ENCODE results near the gene COBL.

Gene COBL

GRCh38 chr7:51025668-51026067 lies 290.9 kb downstream of the COBL start:
- TF ChIP-seq, protein P1, sequence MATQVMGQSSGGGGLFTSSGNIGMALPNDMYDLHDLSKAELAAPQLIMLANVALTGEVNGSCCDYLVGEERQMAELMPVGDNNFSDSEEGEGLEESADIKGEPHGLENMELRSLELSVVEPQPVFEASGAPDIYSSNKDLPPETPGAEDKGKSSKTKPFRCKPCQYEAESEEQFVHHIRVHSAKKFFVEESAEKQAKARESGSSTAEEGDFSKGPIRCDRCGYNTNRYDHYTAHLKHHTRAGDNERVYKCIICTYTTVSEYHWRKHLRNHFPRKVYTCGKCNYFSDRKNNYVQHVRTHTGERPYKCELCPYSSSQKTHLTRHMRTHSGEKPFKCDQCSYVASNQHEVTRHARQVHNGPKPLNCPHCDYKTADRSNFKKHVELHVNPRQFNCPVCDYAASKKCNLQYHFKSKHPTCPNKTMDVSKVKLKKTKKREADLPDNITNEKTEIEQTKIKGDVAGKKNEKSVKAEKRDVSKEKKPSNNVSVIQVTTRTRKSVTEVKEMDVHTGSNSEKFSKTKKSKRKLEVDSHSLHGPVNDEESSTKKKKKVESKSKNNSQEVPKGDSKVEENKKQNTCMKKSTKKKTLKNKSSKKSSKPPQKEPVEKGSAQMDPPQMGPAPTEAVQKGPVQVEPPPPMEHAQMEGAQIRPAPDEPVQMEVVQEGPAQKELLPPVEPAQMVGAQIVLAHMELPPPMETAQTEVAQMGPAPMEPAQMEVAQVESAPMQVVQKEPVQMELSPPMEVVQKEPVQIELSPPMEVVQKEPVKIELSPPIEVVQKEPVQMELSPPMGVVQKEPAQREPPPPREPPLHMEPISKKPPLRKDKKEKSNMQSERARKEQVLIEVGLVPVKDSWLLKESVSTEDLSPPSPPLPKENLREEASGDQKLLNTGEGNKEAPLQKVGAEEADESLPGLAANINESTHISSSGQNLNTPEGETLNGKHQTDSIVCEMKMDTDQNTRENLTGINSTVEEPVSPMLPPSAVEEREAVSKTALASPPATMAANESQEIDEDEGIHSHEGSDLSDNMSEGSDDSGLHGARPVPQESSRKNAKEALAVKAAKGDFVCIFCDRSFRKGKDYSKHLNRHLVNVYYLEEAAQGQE (IDR thresholded peaks at IDR 0.05; ENCODE audit: insufficient read depth in 1 of 2, low read depth in 2 of 2, low read length in 2 of 2), result no peak
- TF ChIP-seq SIN3A (IDR thresholded peaks at IDR 0.05; ENCODE audit: borderline replicate concordance, insufficient read depth, low read length), result no peak
- TF ChIP-seq TAF1 (IDR thresholded peaks at IDR 0.05; ENCODE audit: borderline replicate concordance, insufficient read depth, low read length), result no peak

DNA sequence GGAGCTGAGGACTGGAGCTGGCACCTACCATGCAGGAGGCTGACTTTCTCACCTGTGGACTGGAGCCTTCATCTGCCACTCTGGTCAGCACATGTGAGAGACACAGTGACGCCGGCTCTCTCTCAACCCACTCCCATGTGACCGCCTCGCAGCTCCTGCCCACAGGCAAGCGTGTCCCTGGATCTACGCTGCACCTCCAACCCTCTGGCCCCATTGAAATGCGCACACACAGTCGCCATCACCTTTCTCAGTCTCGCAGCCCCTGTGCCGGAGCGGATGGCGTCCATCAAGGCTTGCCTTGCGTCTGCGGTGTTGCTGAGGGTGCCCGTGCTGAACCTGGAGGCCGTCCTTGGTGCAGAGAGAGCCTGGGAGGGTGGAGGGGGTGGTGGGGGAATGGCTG lies 291.7 kb downstream of the COBL start:
- TF ChIP-seq POLR2AphosphoS5 (IDR thresholded peaks at IDR 0.05; ENCODE audit: low read depth, low read length) (no peak), SIN3A (IDR thresholded peaks at IDR 0.05; ENCODE audit: borderline replicate concordance, insufficient read depth, low read length) (no peak), TAF1 (IDR thresholded peaks at IDR 0.05; ENCODE audit: borderline replicate concordance, insufficient read depth, low read length) (no peak), FOXP2 (optimal IDR thresholded peaks at IDR 0.05; ENCODE audit: borderline replicate concordance, extremely low read depth, extremely low read length, insufficient read depth) (no peak)
- TF ChIP-seq, protein P1 (IDR thresholded peaks at IDR 0.05; ENCODE audit: insufficient read depth in 1 of 2, low read depth in 2 of 2, low read length in 2 of 2), result no peak

DNA sequence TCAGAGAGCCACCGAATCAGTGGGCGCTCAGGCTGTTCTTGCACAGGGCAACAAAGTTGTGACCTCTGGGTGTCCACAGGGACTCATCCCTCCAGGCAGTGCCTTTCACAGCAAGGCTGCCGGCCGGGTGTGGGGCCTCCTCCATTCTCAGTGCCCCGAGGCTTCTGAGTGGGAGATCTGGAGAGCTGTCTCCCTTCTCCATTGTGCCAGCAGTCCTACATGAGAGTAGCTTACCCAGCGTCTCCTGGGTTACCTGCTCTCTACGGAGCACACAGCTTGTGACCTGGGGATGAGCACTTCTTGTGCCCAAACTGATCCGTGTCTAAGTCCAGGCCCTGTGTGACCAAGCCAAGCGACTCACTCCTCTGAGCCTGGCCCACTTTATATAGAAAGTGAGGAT lies 293.1 kb downstream of the COBL start:
- TF ChIP-seq, protein P1 (IDR thresholded peaks at IDR 0.05; ENCODE audit: insufficient read depth in 1 of 2, low read depth in 2 of 2, low read length in 2 of 2), result no peak
- TF ChIP-seq FOXP2 (optimal IDR thresholded peaks at IDR 0.05; ENCODE audit: borderline replicate concordance, extremely low read depth, extremely low read length, insufficient read depth) (no peak), TAF1 (IDR thresholded peaks at IDR 0.05; ENCODE audit: borderline replicate concordance, insufficient read depth, low read length) (no peak), POLR2AphosphoS5 (IDR thresholded peaks at IDR 0.05; ENCODE audit: low read depth, low read length) (no peak), SIN3A (IDR thresholded peaks at IDR 0.05; ENCODE audit: borderline replicate concordance, insufficient read depth, low read length) (no peak)

DNA sequence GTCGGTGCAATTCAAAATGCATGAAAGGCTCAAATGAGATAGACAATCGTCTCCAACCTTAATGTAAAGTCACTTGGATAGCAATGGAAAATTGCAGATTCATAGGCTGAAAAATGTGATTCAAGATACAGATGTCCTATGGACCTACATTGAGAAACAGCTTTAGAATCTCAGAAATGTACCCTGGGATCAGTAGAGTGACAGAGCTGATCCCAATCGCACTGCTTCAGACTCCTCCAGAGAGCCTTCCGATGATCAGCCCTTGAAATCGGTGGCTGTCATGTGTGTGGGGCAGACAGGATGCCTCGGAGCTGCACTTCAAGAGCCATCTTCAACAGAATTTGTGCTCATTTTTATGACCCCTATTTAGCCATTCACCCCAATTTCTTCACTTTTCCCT lies 293.8 kb downstream of the COBL start:
- TF ChIP-seq, protein P1 (IDR thresholded peaks at IDR 0.05; ENCODE audit: insufficient read depth in 1 of 2, low read depth in 2 of 2, low read length in 2 of 2), result no peak
- no peak for TF ChIP-seq TAF1 (IDR thresholded peaks at IDR 0.05; ENCODE audit: borderline replicate concordance, insufficient read depth, low read length)
- TF ChIP-seq POLR2AphosphoS5 (IDR thresholded peaks at IDR 0.05; ENCODE audit: low read depth, low read length), result no peak
- no peak for TF ChIP-seq FOXP2 (optimal IDR thresholded peaks at IDR 0.05; ENCODE audit: borderline replicate concordance, extremely low read depth, extremely low read length, insufficient read depth)
- no peak for TF ChIP-seq SIN3A (IDR thresholded peaks at IDR 0.05; ENCODE audit: borderline replicate concordance, insufficient read depth, low read length)

- TF ChIP-seq TAF1 (IDR thresholded peaks at IDR 0.05; ENCODE audit: borderline replicate concordance, insufficient read depth, low read length), result no peak
- TF ChIP-seq, protein P1 (IDR thresholded peaks at IDR 0.05; ENCODE audit: insufficient read depth in 1 of 2, low read depth in 2 of 2, low read length in 2 of 2), result no peak
These were observed 294.6 kb downstream of the COBL start for GRCh38 chr7:51021906-51022570.

Data from PFSK-1 (cell line).